H1 (cell line): ENCODE results near the gene CFAP161. TPM values are rescaled to one million over a fixed set of nuclear protein-coding genes. Genes with fewer than 3 reads are reported as not detected.

Experiments used
- ASH2L ChIP-seq: fragments of 200-600, 300-600 bp; sonication (generic); IDR thresholded peaks from one replicate; pipeline ENCODE4 v1.7.1; 2017; ENCODE audit warnings: low read length
- FOSL1 ChIP-seq: IDR thresholded peaks from 2 replicates; pipeline ENCODE4 v1.6.1; 2011; ENCODE audit warnings: mild to moderate bottlenecking, low read depth, low read length, moderate library complexity; ENCODE audit not compliant: insufficient read depth
- RFX5 ChIP-seq: IDR thresholded peaks from 2 replicates; pipeline ENCODE4 v1.6.1; 2011; ENCODE audit warnings: low read depth, low read length, improper control_type of control experiment, borderline replicate concordance
- RXRA ChIP-seq: IDR thresholded peaks from 2 replicates; pipeline ENCODE4 v1.6.1; 2011; ENCODE audit warnings: low read depth, mild to moderate bottlenecking, low read length, moderate library complexity; ENCODE audit not compliant: insufficient read depth
- polyA plus RNA-seq, 7 experiments: library from polyadenylated mRNA; depleted of rRNA in 3 of 7; stranded (reverse) in 5 of 7; unstranded in 2 of 7; fragments of >200 nt in 5 of 7; fragments of 200-250 nt in 2 of 7; gene quantifications; 1 replicate in 5 of 7; 2 replicates in 1 of 7; 4 replicates in 1 of 7; pipeline versions ENCODE4 v1.2.1 to v1.2.3, GENCODE V29; 2011 to 2013; ENCODE audit warnings: missing spikeins in 2 of 7, mixed read lengths in 2 of 7
- total RNA-seq: library from RNA; stranded (reverse); fragmentation: NEBNext Ultra II Directional; extraction: Animal tissue kit (Norgen Biotek cat#: 25700); gene quantifications from 2 replicates; pipeline ENCODE4 v1.2.1, GENCODE V29; 2021

The CFAP161 gene
- total and polyA plus RNA-seq, 2 of the 8 experiments (the other 6 are each of a cell fraction or from before 2014, with no cell fraction given): 0.05 TPM; not detected in 1

GRCh38 chr15:81111018-81111417, 23.1 kb upstream of the CFAP161 start (continued):
- TF ChIP-seq FOSL1: no peak
- TF ChIP-seq RFX5: no peak
- no peak for TF ChIP-seq ASH2L
- no peak for TF ChIP-seq RXRA
- TF ChIP-seq, all 59 proteins: peak for 0
